ENCODE data around the gene PHLPP1.

GRCh38 chr18:62948788-62949187 is 233.4 kb downstream of the PHLPP1 start:
- TF ChIP-seq CTCF (conservative IDR thresholded peaks at IDR 0.05; ENCODE audit: low read length) (no peak), EZH2phosphoT487 (IDR thresholded peaks at IDR 0.05; ENCODE audit: borderline replicate concordance, low read depth, low read length) (no peak)

Measured in OCI-LY7 (cell line).